GM21526 (cell line): Measurements from ENCODE around the gene ZNF276.
"Not testable (repeated sequence)": the region's sequence is repeated elsewhere in the genome, so short reads cannot be mapped to it uniquely, and the experiment has no call there.

Source experiments
- ATAC-seq: cut with Tn5 transposase; IDR thresholded peaks from one replicate; pipeline ENCODE4 v1.9.1; 2021; ENCODE audit warnings: moderate library complexity; ENCODE audit not compliant: unreplicated experiment, low FRiP score

ZNF276 gene

GRCh38 chr16:89695875-89696669 lies 25.3 kb upstream of the ZNF276 start:
- ATAC-seq: no peak

DNA sequence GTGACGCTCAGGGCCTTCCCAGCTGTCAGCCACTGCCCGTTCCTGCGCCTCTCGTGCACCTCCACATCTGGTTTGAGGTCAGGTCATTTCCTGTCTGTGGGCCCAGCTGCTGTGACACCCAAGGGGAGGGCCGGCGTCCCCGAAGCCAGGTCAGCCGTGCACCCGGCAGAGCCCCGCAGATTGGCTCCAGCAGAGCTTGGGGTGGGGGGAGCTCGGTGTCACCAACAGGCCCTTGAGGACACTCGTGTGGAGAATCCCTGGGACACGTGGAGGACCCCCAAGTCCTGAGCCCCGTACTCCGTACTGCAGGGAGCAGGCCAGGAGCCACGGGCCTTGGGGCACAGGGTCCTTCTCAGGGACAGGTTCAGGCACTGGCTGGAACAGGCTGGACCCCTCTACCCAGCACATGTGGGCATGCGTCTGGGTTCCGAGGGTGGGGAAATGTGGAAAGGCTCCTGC lies 24.6 kb upstream of the ZNF276 start:
- ATAC-seq: no peak

DNA sequence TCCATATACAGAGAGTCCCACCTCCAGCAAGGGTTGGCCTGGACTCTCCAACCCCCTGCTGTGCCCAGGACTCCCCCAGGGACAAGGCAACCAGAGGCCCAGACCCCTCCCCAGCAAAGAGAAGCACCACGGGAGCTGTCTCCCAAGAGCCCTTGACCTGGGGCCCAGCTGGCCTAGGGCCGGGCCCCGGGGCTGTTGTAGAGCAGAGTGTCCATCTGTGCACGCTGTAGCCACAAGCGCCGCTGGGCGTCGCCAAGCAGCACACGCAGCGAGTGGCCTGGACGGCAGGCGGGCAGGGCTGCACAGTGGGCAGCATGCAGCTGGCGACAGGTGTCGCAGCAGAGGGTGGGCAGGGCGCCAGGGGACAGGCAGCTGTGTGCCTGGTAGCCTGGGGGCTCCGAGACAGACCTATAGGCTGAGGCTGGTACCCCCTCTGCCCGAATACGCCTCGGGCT lies 24.1 kb upstream of the ZNF276 start:
- no peak for ATAC-seq

- no peak for ATAC-seq
Measured at GRCh38 chr16:89697616-89698331, 23.6 kb upstream of the ZNF276 start.

GRCh38 chr16:89698717-89699116 lies 22.6 kb upstream of the ZNF276 start:
- ATAC-seq: not testable (repeated sequence)

DNA sequence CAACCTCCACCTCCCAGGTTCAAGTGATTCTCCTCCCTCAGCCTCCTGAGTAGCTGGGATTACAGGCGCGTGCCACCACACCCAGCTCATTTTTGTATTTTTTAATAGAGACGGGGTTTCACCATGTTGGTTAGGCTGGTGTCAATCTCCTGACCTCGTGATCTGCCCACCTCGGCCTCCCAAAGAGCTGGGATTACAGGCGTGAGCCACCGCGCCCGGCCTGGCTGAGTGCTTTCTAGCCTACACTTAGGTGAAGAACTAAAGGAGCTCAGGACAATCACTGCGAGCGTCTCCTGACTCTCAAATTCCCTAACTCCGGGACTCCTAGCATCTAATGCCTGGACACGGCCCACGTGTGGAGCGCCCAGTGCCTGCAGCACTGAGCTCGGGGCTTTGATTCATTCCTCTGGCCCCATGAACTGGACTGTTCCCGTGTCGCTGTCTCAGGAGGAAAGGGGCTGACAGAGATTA lies 21.7 kb upstream of the ZNF276 start:
- ATAC-seq: not testable (repeated sequence)

- peak; percentile 42 for ATAC-seq
Measured at GRCh38 chr16:89700100-89700648, 21.2 kb upstream of the ZNF276 start.

DNA sequence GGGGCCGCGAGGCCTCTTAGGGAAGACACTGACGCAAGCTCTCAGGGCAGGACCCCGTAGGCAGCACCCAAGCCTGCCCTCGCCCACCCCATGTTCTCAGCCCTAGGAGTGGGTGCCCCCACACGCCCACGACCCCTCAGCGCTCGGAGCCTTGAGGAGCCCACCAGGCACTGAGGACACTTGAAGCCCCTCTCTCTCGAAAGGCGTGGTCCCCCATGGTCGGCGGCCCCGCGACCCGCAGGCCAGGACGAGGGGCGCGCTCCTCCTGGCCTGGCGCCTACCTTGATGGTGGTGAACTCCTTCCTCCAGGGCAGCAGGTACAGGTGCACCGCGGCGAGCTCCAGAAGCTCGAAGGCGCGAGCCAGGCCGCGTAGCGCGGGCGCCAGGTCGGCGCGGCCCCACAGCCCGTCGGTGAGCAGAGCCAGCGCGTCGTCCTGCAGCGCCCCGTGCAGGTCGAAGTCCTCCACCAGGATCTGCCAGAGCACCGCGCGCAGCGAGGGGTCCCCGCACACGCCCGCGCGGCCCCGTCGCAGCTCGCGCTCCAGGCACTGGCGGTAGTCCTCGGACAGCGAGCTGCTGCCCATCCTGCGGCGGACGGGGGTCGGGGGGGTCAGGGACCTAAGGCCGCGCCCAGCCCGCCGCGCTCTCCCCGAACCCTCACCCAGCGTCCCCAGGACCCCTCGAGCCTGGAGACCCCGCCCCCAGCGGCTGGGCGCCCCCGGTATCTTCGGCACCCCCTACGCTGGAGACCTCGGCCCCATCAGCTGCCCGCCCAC lies 20.5 kb upstream of the ZNF276 start:
- no peak for ATAC-seq

DNA sequence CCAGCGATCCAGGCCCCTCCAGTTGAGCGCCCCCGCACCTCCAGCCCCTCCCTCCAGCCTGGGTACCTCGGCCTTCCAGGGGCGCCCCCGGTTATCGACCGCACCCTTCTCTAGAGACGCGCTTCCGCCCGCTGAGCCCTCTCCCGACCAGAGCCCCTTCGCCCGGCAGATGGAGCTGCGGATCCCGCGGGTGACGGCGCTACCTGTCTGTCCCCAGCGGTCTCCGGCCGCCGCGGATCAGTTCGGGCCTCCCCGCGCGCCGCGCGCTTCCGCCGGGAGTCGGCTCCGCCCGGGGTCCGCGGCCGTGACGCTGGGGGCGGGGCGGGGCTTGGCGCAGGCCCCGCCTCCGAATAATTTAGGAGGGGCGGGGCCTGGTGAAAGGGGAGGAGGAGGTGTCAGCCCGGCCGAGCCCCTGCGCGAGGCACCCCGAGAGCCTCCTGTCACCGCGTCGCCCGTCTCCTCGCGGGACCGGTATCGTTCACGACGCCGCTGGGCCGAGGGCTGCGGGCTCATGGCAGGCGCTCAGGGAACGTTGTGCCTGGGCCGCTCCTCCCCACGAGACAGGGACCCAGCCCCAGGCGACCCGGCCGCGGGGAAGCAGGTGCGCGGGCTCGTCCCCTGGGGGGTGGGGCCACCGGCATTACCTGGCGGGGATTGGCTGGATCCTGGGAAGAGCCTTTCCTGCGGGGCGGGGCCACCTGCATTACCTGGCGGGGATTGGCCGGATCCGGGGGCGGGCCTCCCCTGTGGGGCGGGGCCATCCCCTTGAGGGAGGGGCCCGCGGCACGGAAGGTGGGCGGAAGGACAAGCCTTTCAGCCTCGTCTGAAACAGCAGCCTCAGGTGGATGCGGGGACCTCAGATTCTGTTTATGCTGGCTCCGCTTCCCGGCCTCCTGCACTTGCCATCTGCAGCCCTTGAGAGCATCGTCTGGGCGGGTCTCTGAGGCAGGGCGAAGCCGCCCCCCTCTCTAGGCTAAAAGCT lies 19.6 kb upstream of the ZNF276 start, which contains the start of gene SPATA2L:
Gene SPATA2L, minus strand, starts transcription at position 281 of the 982 bp plus-strand sequence. CDS start 473 bp downstream, outside the sequence.
- peak; percentile 47 for ATAC-seq

GRCh38 chr16:89704281-89704680 lies 17.1 kb upstream of the ZNF276 start:
- ATAC-seq: no peak

GRCh38 chr16:89705006-89705405 lies 16.3 kb upstream of the ZNF276 start:
- no peak for ATAC-seq

GRCh38 chr16:89706518-89707260 lies 14.6 kb upstream of the ZNF276 start:
- no peak for ATAC-seq

- no peak for ATAC-seq
Measured at GRCh38 chr16:89707695-89708094, 13.6 kb upstream of the ZNF276 start.

GRCh38 chr16:89708481-89708931 lies 12.8 kb upstream of the ZNF276 start:
- no peak for ATAC-seq

DNA sequence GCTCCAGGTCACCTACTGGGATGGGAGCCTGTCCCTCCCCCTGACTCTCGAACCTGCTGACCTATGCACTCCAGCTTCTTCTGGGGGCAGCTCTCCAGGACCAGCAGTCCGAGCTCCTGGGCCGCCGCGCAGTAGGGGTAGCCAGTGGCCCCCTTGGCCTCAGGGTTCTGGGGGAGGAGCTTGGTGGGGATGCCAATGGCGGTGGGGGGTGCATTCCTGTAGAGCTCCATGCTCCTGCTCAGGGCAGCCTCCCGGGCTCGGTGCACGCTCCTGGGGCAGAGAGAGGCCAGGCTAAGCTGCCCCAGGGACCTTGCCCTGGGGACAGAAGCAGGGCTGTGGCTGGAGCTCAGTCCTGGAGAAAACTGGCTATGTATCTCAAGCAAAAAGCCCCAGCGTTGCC lies 12.2 kb upstream of the ZNF276 start:
- no peak for ATAC-seq

- ATAC-seq: no peak
Measured at GRCh38 chr16:89709716-89710432, 11.5 kb upstream of the ZNF276 start.

DNA sequence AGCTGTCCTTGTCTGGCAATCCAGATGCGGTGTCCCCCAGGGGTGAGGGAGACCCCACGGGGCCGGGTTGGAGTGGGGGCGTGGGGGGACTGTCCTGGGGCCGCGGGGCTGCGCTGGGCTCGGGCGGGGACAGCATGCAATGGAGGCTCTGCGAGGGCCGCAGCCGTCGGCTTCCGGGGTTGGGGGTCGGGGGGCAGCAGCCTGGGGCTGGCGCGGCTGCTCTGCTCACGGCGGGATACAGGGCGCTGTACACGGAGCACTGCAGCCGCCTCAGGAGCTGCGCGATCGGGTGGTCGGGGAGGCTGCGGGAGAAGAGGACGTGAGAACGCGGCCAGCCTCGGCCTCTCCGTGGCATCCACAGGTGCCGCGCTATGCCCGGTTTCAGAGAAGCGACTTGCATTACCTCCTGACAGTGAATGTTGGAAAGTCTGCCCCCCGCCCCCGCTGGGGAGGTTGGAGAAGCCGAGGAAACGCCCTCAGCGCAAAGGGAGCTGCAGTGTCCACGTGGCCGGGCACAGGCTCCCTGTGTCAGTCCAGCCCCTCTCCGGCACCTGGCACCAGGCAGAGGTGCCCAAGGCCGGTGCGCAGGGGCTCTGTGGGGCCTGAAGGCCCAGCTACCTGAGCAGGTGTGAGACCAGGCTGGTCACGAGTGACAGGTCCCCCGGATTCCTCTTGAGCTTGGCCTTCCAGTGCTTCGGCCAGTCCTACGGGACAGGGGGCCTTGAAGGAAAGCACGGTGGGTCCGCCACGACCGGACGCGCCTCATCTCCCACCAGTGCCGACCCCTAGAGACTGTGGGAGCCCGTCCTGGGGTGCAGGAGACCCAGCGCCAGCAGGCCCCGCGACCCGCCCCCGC lies 10.4 kb upstream of the ZNF276 start:
- ATAC-seq: no peak
